Memory B cell (primary cell): Measurements from ENCODE around the gene NOP58.

Experiments used
- ATAC-seq: fragments of 150-1000 bp; cut with Tn5 transposase; 2 replicates; pipeline ENCODE4 v1.10.0; 2021; ENCODE audit warnings: low read depth, mild to moderate bottlenecking, moderate library complexity
- DNase-seq, 2 donors: peaks; one replicate each; pipeline ENCODE4 v3.0.0; 2022; ENCODE audit warnings: low spot score in 2 of 2
- H3K27ac Mint-ChIP-seq: one replicate; pipeline ENCODE4 v1.8.0; 2022; ENCODE audit warnings: mild to moderate bottlenecking, moderate library complexity, mixed read lengths
- H3K27me3 Mint-ChIP-seq: one replicate; pipeline ENCODE4 v1.8.0; 2022; ENCODE audit warnings: mixed read lengths
- H3K36me3 Mint-ChIP-seq: one replicate; pipeline ENCODE4 v1.8.0; 2022; ENCODE audit warnings: mild to moderate bottlenecking, mixed read lengths
- H3K4me1 Mint-ChIP-seq: one replicate; pipeline ENCODE4 v1.8.0; 2022; ENCODE audit warnings: mixed read lengths
- H3K4me3 Mint-ChIP-seq: one replicate; pipeline ENCODE4 v1.8.0; 2022; ENCODE audit warnings: mild to moderate bottlenecking, moderate library complexity, mixed read lengths
- H3K9me3 Mint-ChIP-seq: one replicate; pipeline ENCODE4 v1.8.0; 2022; ENCODE audit warnings: mixed read lengths

NOP58 gene

DNA sequence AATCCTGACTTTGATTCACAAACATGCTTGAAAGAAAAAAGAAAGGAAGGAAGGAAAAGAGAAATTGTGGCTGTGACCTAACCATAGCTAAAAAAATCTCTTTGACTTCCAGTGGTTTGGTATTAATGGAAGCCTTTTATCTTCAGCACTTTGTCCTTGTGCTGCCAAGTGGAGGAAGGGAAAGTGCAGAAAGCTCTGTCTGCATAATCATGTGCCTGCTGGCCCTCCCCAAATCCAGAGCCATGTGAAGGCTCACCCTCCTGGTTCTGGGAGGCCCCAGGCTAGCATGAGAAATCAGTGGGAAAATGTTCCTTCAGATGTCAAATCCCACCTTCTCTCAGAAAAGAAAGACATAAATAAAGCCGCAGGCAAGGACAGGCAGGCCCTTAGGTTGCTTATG lies 62.3 kb downstream of the NOP58 start:
- DNase-seq (no peak), ATAC-seq (no peak)
- H3K36me3 Mint-ChIP-seq: peaks cover 19% of the 10 kb centered on the region
- H3K27me3 Mint-ChIP-seq: no peaks in the 10 kb centered on the region
- no peaks in the 10 kb centered on the region for H3K9me3 Mint-ChIP-seq
- no peaks in the 10 kb centered on the region for H3K4me1 Mint-ChIP-seq
- no peak overlapping the region for H3K4me3 Mint-ChIP-seq
- no peak overlapping the region for H3K27ac Mint-ChIP-seq

DNA sequence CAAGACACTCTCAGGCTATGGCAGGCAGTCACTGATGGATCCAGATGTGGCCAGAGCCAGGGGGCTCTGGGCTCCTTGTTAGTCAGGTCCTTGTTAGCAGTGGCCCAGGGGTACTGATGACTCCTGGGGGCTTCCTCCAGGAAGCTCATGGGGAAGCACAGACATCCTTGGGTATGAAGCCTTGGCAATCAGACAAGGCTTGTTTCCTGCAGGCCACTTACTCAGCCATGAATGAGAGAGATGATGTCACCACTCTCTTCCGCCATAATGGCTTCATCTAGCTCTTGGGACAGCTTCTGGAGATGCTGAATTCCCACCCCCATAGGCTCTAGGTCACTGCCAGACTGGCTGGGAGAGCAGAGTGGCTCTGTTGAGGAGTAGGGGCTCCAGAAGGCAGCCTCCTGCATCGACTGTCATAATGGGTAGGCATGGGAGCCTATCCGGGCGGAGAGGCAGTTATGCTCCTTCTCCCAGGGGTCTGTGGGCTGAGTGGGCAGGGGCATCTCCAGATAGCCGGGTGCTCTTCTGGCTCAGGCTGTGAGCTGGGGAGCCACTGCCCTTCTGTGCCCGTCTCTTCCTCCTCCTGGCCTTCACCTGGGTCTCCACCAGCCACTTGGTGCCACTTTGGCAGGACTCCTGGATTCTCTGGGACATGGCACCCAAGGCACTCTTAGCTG lies 70.4 kb downstream of the NOP58 start:
- no peak overlapping the region for H3K4me3 Mint-ChIP-seq
- DNase-seq (no peak), ATAC-seq (no peak)
- no peak overlapping the region for H3K27ac Mint-ChIP-seq
- no peaks in the 10 kb centered on the region for H3K27me3 Mint-ChIP-seq
- H3K36me3 Mint-ChIP-seq: no peaks in the 10 kb centered on the region
- H3K9me3 Mint-ChIP-seq: no peaks in the 10 kb centered on the region
- H3K4me1 Mint-ChIP-seq: no peaks in the 10 kb centered on the region

DNA sequence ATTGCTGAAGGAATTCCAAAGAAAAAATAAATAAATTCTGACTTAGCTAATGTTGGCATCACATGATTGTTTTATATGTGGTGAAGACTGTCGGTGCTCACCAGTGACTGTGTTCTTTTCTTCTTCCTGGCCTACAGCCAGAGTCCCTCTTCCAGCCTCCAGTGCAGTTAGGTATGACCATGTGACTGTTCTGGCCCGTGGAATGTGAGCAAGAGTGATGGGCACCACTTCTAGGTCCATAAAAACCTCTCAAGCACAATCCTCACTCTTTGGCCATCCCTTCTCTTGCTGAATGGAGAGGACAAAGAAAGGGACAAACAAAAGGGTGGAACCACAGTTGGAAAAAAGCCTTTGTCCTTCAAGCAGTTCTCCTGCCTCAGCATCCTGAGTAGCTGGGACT lies 71.6 kb downstream of the NOP58 start:
- DNase-seq (no peak), ATAC-seq (no peak)
- H3K36me3 Mint-ChIP-seq: no peaks in the 10 kb centered on the region
- H3K27me3 Mint-ChIP-seq: no peaks in the 10 kb centered on the region
- H3K4me3 Mint-ChIP-seq: no peak overlapping the region
- H3K4me1 Mint-ChIP-seq: no peaks in the 10 kb centered on the region
- no peak overlapping the region for H3K27ac Mint-ChIP-seq
- H3K9me3 Mint-ChIP-seq: no peaks in the 10 kb centered on the region

DNA sequence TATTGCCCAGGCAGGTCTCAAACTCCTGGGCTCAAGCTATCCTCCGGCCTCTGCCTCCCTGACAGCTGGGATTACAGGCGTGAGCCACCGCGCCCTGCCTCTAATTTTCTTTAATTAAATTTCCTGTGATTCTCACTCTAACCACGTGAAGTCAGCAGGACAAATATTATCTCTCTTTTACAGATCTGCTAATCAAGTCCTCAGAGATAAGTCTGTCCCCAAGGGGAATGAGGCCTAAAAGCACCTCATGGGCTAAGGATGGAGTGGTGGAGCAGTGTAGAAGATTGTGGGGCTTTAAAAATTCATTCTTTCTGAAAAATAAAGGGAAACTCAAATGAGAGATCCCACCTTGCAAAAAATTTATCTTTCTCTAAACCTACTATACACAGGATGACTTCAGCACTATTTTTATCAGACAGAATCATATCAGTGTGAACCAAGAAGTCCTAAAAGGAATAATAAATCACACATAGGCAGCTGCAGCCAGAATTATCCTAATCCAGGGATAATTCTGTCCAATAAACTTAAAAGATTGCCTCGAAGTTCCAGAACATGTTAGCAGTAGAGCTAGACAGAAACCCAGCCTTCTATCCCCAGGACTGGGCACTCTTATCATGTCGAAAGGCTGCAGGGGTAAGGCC lies 72.3 kb downstream of the NOP58 start:
- Mint-ChIP-seq H3K9me3 (no peaks in the 10 kb centered on the region), H3K27ac (no peak overlapping the region), H3K36me3 (no peaks in the 10 kb centered on the region), H3K4me1 (no peaks in the 10 kb centered on the region), H3K4me3 (no peak overlapping the region), H3K27me3 (no peaks in the 10 kb centered on the region)
- no peak for DNase-seq
- ATAC-seq: no peak

DNA sequence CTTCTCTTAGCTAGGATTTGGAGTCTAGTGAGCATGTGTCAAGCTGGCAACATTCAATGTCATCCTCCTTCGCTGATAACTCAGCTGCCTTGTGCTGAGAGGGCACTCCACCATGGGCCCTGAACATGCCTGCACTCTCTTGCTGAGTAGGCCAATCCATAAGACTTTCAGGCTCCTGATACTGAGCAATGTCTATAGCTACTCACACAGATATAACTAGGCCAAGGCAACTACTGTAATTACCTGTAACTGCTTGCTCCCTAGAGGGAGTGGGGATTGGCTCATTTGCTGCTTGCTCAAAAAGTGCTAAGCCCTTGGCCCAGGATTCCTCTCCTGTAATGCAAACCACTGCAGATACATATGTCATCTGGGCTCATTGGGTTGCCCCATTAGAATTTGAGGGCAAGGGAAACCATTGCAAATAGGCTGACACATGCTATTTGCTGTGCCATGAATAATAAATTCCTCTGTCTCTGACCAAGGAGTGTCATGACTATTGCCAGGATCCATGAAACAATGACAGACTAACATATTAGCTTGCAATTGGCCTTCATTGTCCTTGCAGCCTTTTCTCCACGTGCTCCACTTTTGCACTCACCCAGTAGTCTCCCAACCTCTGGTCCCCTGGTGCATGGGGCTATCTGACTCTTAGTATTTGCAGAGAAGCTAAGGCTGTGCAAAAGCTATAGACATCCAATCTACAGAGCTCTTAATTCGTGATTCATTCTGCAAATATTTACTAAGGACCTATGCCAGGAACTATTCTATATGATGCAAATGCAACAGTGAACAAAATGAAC lies 73.7 kb downstream of the NOP58 start:
- DNase-seq (no peak), ATAC-seq (no peak)
- no peaks in the 10 kb centered on the region for H3K27me3 Mint-ChIP-seq
- H3K9me3 Mint-ChIP-seq: no peaks in the 10 kb centered on the region
- H3K4me1 Mint-ChIP-seq: no peaks in the 10 kb centered on the region
- H3K4me3 Mint-ChIP-seq: no peak overlapping the region
- no peaks in the 10 kb centered on the region for H3K36me3 Mint-ChIP-seq
- H3K27ac Mint-ChIP-seq: no peak overlapping the region

DNA sequence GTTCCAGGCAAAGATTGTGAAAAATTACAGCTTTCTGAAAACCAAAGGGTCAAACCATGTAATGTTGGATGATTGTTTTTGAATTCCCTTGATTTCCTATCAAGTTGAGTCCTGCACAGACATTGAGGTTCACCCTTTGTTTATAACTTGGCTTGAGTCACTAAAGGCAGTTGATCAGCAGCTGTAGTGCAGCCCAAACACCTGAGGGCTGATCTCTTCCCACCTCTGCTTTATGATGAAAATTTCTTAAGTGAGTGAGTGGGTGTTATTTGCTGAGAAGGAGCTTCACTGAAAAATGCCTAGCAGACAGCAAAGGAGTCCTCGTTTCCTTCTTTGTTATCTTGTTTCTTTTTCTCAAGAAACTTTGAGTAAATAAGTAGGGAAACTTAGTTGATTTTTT lies 78.6 kb downstream of the NOP58 start:
- no peaks in the 10 kb centered on the region for H3K27me3 Mint-ChIP-seq
- DNase-seq: no peak
- no peak overlapping the region for H3K27ac Mint-ChIP-seq
- H3K36me3 Mint-ChIP-seq: no peaks in the 10 kb centered on the region
- no peaks in the 10 kb centered on the region for H3K9me3 Mint-ChIP-seq
- H3K4me3 Mint-ChIP-seq: no peak overlapping the region
- no peak for ATAC-seq
- no peaks in the 10 kb centered on the region for H3K4me1 Mint-ChIP-seq

DNA sequence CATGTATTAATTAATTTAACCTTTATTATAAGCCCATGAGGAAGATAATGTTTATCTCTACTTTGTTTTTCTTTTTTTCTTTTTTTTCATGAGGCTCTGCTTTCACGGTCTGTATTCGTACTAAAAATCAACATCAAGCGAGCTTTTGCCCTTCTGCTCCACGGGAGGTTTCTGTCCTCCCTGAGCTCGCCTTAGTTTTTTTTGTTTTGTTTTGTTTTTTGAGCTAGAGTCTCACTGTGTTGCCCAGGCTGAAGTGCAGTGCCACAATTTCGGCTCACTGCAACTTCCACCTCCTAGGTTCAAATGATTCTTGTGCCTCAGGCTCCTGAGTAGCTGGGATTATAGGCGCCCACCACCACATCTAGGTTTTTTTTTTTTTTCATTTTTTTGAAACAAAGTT lies 80.6 kb downstream of the NOP58 start:
- Mint-ChIP-seq H3K4me1 (no peaks in the 10 kb centered on the region), H3K36me3 (no peaks in the 10 kb centered on the region), H3K27ac (no peak overlapping the region), H3K27me3 (no peaks in the 10 kb centered on the region), H3K4me3 (no peak overlapping the region), H3K9me3 (no peaks in the 10 kb centered on the region)
- DNase-seq (no peak), ATAC-seq (no peak)
